Astrocyte (in vitro differentiated cells and primary cell): ENCODE results near the gene TBC1D24. TPM values are rescaled to one million over a fixed set of nuclear protein-coding genes. Genes with fewer than 3 reads are reported as not detected.

Experiments
- DNase-seq: peaks from one replicate; pipeline ENCODE4 v3.0.0-alpha.2; 2010; ENCODE audit warnings: low read depth
- FAIRE-seq: peaks from 2 replicates; lab custom pipeline; 2011; peaks lifted over from hg19 to GRCh38; lab: Jason Lieb, UNC
- H2AFZ ChIP-seq: 2 replicates; pipeline ENCODE4 v1.6.0; 2012; ENCODE audit warnings: low read depth, low read length, inconsistent platforms
- H3K27ac ChIP-seq: 2 replicates; pipeline ENCODE4 v1.5.1; 2011; ENCODE audit warnings: low read depth, low read length, inconsistent platforms
- H3K27me3 ChIP-seq: 2 replicates; pipeline ENCODE4 v1.6.0; 2011; ENCODE audit warnings: low read length, inconsistent platforms; ENCODE audit not compliant: insufficient read depth
- H3K36me3 ChIP-seq: 2 replicates; pipeline ENCODE4 v1.5.1; 2011; ENCODE audit warnings: low read length, inconsistent platforms; ENCODE audit not compliant: insufficient read depth
- H3K4me1 ChIP-seq: 2 replicates; pipeline ENCODE4 v1.5.1; 2011; ENCODE audit warnings: low read length, inconsistent platforms; ENCODE audit not compliant: insufficient read depth
- H3K4me2 ChIP-seq: 2 replicates; pipeline ENCODE4 v1.6.0; 2012; ENCODE audit warnings: low read length, inconsistent platforms
- H3K4me3 ChIP-seq: 2 replicates; pipeline ENCODE4 v1.5.1; 2011; ENCODE audit warnings: low read depth, mild to moderate bottlenecking, low read length, inconsistent platforms; ENCODE audit not compliant: insufficient read depth
- H3K79me2 ChIP-seq: 2 replicates; pipeline ENCODE4 v1.6.0; 2012; ENCODE audit warnings: mild to moderate bottlenecking, low read length, inconsistent platforms; ENCODE audit not compliant: insufficient read depth
- H3K9ac ChIP-seq: 2 replicates; pipeline ENCODE4 v1.6.0; 2012; ENCODE audit warnings: mild to moderate bottlenecking, low read length, inconsistent platforms
- H3K9me3 ChIP-seq: 2 replicates; pipeline ENCODE4 v1.5.1; 2012; ENCODE audit warnings: low read depth, mild to moderate bottlenecking, low read length, inconsistent platforms; ENCODE audit not compliant: insufficient read depth
- H4K20me1 ChIP-seq: 2 replicates; pipeline ENCODE4 v1.6.0; 2012; ENCODE audit warnings: low read length, inconsistent platforms; ENCODE audit not compliant: insufficient read depth
- H3K27ac Mint-ChIP-seq: one replicate; pipeline ENCODE4 v1.8.0; 2021; ENCODE audit warnings: mild to moderate bottlenecking, mixed read lengths; ENCODE audit not compliant: unreplicated experiment
- H3K27me3 Mint-ChIP-seq: one replicate; pipeline ENCODE4 v1.8.0; 2021; ENCODE audit warnings: low read depth, mixed read lengths; ENCODE audit not compliant: unreplicated experiment
- H3K36me3 Mint-ChIP-seq: one replicate; pipeline ENCODE4 v1.8.0; 2021; ENCODE audit warnings: low read depth, mixed read lengths; ENCODE audit not compliant: unreplicated experiment
- H3K4me1 Mint-ChIP-seq: one replicate; pipeline ENCODE4 v1.8.0; 2021; ENCODE audit warnings: low read depth, mixed read lengths; ENCODE audit not compliant: unreplicated experiment
- H3K4me3 Mint-ChIP-seq: one replicate; pipeline ENCODE4 v1.8.0; 2021; ENCODE audit warnings: mild to moderate bottlenecking, moderate library complexity, mixed read lengths; ENCODE audit not compliant: unreplicated experiment
- H3K9me3 Mint-ChIP-seq: one replicate; pipeline ENCODE4 v1.8.0; 2021; ENCODE audit warnings: mild to moderate bottlenecking, mixed read lengths; ENCODE audit not compliant: unreplicated experiment
- CTCF ChIP-seq: IDR thresholded peaks from 2 replicates; pipeline ENCODE4 v1.5.1; 2011; ENCODE audit warnings: low read depth, mild to moderate bottlenecking, inconsistent platforms, low read length, moderate library complexity; ENCODE audit not compliant: insufficient read depth
- EZH2 ChIP-seq: IDR thresholded peaks from 2 replicates; pipeline ENCODE4 v1.6.1; 2012; ENCODE audit warnings: mild to moderate bottlenecking, low read length, inconsistent platforms; ENCODE audit not compliant: insufficient read depth
- total RNA-seq: library from RNA; stranded (reverse); gene quantifications from 2 replicates; pipeline ENCODE4 v1.2.1, GENCODE V29; 2021

The TBC1D24 gene
- total RNA-seq, 1 donor from 2014 or later, result 13.4 TPM

GRCh38 chr16:2487903-2488531, 13.1 kb downstream of the TBC1D24 start:
- H3K36me3 Mint-ChIP-seq, result peaks cover 16% of the 10 kb centered on the region

GRCh38 chr16:2489581-2489980, 14.7 kb downstream of the TBC1D24 start:
- Histone ChIP-seq H3K27me3 (no peaks in the 10 kb centered on the region), H3K4me1 (peaks cover 8% of the 10 kb centered on the region), H3K27ac (no peak overlapping the region), H3K9me3 (no peaks in the 10 kb centered on the region), H3K36me3 (no peaks in the 10 kb centered on the region), H4K20me1 (peaks cover 50% of the 10 kb centered on the region), H3K4me3 (no peak overlapping the region), H3K4me2 (no peak overlapping the region), H2AFZ (no peak overlapping the region), H3K79me2 (no peaks in the 10 kb centered on the region), H3K9ac (no peak overlapping the region)
- H3K4me1 Mint-ChIP-seq, result peaks cover 4% of the 10 kb centered on the region
- H3K36me3 Mint-ChIP-seq, result peaks cover 15% of the 10 kb centered on the region
- FAIRE-seq (no peak), DNase-seq (no peak)
- peaks cover 3% of the 10 kb centered on the region for H3K27me3 Mint-ChIP-seq
- no peak overlapping the region for H3K4me3 Mint-ChIP-seq
- no peak overlapping the region for H3K27ac Mint-ChIP-seq
- no peaks in the 10 kb centered on the region for H3K9me3 Mint-ChIP-seq
- no peak for TF ChIP-seq EZH2
- TF ChIP-seq CTCF, result no peak

More at GRCh38 chr16:2487903-2488531, 13.1 kb downstream of the TBC1D24 start:
- H3K4me3 ChIP-seq, result no peak overlapping the region
- no peak for FAIRE-seq
- H3K9ac ChIP-seq, result no peak overlapping the region
- Mint-ChIP-seq H3K27me3 (peaks cover 8% of the 10 kb centered on the region), H3K4me3 (no peak overlapping the region), H3K27ac (no peak overlapping the region), H3K4me1 (peaks cover 5% of the 10 kb centered on the region), H3K9me3 (no peaks in the 10 kb centered on the region)
- H3K36me3 ChIP-seq, result no peaks in the 10 kb centered on the region
- H3K4me2 ChIP-seq, result no peak overlapping the region
- TF ChIP-seq CTCF, result no peak
- no peak for DNase-seq
- no peaks in the 10 kb centered on the region for H3K27me3 ChIP-seq
- H3K79me2 ChIP-seq, result no peaks in the 10 kb centered on the region
- peaks cover 64% of the 10 kb centered on the region for H4K20me1 ChIP-seq
- no peaks in the 10 kb centered on the region for H3K9me3 ChIP-seq
- H3K4me1 ChIP-seq, result peaks cover 10% of the 10 kb centered on the region
- H3K27ac ChIP-seq, result no peak overlapping the region
- no peak overlapping the region for H2AFZ ChIP-seq
